ENCODE results near the gene YTHDF2.
"Not testable (repeated sequence)": the region's sequence is repeated elsewhere in the genome, so short reads cannot be mapped to it uniquely, and the experiment has no call there.

The YTHDF2 gene

GRCh38 chr1:28736450-28737306, at the start of gene YTHDF2:
YTHDF2 (plus strand) TSS chr1:28736940; CDS start chr1:28737121, 181 bp downstream.
- peak; percentile 87 for DNase-seq (ENCODE audit: low read depth)
- peak within 1 kb of the TSS; percentile 75 for H3K4me3 ChIP-seq (ENCODE audit: low read depth, low read length)
- TF ChIP-seq, protein P1, sequence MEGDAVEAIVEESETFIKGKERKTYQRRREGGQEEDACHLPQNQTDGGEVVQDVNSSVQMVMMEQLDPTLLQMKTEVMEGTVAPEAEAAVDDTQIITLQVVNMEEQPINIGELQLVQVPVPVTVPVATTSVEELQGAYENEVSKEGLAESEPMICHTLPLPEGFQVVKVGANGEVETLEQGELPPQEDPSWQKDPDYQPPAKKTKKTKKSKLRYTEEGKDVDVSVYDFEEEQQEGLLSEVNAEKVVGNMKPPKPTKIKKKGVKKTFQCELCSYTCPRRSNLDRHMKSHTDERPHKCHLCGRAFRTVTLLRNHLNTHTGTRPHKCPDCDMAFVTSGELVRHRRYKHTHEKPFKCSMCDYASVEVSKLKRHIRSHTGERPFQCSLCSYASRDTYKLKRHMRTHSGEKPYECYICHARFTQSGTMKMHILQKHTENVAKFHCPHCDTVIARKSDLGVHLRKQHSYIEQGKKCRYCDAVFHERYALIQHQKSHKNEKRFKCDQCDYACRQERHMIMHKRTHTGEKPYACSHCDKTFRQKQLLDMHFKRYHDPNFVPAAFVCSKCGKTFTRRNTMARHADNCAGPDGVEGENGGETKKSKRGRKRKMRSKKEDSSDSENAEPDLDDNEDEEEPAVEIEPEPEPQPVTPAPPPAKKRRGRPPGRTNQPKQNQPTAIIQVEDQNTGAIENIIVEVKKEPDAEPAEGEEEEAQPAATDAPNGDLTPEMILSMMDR (IDR thresholded peaks at IDR 0.05; ENCODE audit: low read depth, low read length, missing control alignments): peak; percentile 83

GRCh38 chr1:28691627-28692026, 45.1 kb upstream of the YTHDF2 start:
- not testable (repeated sequence) for DNase-seq (ENCODE audit: low read depth); H3K4me3 ChIP-seq (ENCODE audit: low read depth, low read length)

GRCh38 chr1:28703629-28704028, 33.1 kb upstream of the YTHDF2 start:
- DNase-seq (ENCODE audit: low read depth): no peak
- TF ChIP-seq, protein P1 (IDR thresholded peaks at IDR 0.05; ENCODE audit: low read depth, low read length, missing control alignments): no peak
- no peak overlapping the region for H3K4me3 ChIP-seq (ENCODE audit: low read depth, low read length)

DNA sequence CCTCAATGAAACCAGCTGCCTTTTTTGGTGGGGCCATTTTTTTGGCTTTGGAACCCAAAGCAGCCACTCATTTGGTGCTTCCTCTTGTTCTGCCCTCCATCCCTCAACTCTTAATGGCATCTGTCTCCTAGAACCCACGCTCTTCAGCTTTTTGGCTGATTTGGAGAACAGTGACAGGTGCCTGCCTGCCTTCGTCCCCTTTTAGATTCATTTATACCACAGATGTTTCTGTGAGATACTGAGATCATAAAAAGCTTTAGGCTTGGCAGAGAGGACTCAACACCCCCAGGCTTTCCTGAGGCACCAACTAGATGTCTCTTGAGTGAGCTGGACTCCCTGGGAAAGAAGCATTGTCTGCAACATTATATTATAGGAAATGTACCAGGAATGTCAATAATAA, 20.4 kb upstream of the YTHDF2 start:
- TF ChIP-seq, protein P1 (IDR thresholded peaks at IDR 0.05; ENCODE audit: low read depth, low read length, missing control alignments): no peak
- H3K4me3 ChIP-seq (ENCODE audit: low read depth, low read length): no peak overlapping the region
- DNase-seq (ENCODE audit: low read depth): no peak

DNA sequence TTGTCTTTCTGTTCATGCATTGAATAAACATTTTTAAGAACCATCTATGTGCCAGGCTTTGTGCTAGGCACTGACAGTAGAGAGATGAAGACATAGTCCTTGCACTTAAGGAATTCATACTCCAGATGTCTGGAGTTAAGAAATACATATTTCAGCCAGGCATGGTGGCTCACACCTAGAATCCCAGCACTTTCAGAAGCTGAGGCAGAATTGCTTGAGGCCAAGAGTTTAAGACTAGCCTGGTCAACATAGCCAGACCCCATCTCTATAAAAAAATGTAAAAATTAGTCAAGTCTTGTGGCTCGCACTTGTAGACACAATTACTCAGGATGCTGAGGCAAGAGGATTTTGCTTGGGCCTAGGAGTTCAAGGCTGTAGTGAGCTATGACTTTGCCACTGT, 18.6 kb upstream of the YTHDF2 start:
- TF ChIP-seq, protein P1 (IDR thresholded peaks at IDR 0.05; ENCODE audit: low read depth, low read length, missing control alignments): no peak
- no peak overlapping the region for H3K4me3 ChIP-seq (ENCODE audit: low read depth, low read length)
- DNase-seq (ENCODE audit: low read depth): no peak

DNA sequence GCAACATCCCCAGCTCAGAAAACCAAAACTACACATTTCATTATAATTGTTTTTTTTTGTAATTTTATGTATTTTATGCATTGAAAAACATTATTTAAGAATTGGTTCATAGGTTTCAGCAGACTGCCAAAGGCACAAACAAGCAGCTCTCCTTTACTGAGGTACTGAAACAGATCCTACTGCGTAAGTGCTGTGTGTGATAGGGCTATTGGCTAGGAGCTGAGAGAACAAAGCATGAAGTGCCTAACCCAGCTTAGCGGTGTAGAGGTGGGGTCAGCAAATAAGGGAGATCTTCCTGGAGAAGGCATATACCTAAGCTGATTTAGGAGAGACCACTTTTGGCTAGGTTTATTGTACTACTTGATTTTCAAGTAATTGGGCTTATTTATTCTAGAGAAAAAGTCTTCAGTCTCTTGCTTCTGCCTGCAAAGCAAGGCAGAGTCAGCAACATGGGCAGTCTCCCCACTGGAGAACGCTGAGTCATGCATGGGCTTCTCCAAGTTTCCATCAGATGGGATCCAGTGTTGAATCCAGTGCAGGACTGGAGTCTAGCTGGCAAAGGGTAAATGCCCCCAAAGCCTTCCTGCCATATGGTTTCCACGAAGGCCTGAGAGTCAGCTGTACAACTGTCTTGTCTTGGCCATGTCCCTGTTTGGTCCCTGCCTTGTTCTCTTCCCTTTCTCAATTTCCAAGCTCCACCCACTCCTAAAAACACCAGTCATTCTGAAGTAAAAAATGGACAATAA, 18.0 kb upstream of the YTHDF2 start:
- no peak for DNase-seq (ENCODE audit: low read depth)
- TF ChIP-seq, protein P1 (IDR thresholded peaks at IDR 0.05; ENCODE audit: low read depth, low read length, missing control alignments): no peak
- H3K4me3 ChIP-seq (ENCODE audit: low read depth, low read length): no peak overlapping the region

DNA sequence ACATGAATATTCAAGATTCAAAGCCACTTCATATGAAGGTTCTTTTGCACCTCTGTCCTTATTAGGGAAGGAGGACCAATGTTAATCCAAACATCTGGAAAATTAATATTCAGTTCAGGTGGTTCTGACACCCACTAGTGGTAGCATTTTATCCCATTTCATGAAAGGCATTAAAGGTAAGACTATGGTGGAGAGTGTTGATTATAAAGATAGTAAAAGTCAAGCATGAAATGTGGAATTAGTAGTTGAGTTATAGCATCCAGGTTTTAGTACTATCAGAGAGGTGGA, 17.5 kb upstream of the YTHDF2 start:
- no peak overlapping the region for H3K4me3 ChIP-seq (ENCODE audit: low read depth, low read length)

More for the DNA sequence above, 17.5 kb upstream of the YTHDF2 start:
- TF ChIP-seq, protein P1 (IDR thresholded peaks at IDR 0.05; ENCODE audit: low read depth, low read length, missing control alignments): no peak
- no peak for DNase-seq (ENCODE audit: low read depth)
